ENCODE data around the gene ERCC2. TPM values are rescaled to one million over a fixed set of nuclear protein-coding genes. Genes with fewer than 3 reads are reported as not detected.

ERCC2 gene
- total RNA-seq, 1 experiment from 2014 or later = 23.9 TPM

- DNase-seq (ENCODE audit: low read depth) = no peak
Observed at GRCh38 chr19:45402298-45403061, 32.1 kb upstream of the ERCC2 start.

GRCh38 chr19:45401815-45402214 lies 31.4 kb upstream of the ERCC2 start:
- no peak for DNase-seq (ENCODE audit: low read depth)

DNA sequence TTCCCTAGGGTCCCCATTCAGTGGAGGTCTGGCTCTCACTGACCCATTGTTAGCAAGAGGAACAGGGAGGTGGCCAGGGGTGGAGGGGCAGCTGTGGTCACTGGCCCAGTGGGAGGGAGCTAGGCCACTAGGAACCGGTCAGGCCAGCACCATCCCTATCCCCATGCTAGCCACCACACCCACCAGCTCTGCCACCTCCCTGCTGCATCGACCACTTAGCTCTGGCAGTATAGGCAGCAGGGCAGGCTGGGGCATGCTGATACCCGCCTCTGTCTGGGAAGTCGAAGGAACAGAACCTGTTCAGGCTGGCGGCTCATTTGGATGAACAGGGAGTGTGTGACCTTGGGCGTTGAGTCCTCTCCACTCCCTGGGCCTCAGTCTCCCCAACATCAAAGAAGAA lies 29.8 kb upstream of the ERCC2 start:
- no peak for DNase-seq (ENCODE audit: low read depth)

- DNase-seq (ENCODE audit: low read depth) = no peak
Observed at GRCh38 chr19:45395821-45396617, 25.6 kb upstream of the ERCC2 start.

DNA sequence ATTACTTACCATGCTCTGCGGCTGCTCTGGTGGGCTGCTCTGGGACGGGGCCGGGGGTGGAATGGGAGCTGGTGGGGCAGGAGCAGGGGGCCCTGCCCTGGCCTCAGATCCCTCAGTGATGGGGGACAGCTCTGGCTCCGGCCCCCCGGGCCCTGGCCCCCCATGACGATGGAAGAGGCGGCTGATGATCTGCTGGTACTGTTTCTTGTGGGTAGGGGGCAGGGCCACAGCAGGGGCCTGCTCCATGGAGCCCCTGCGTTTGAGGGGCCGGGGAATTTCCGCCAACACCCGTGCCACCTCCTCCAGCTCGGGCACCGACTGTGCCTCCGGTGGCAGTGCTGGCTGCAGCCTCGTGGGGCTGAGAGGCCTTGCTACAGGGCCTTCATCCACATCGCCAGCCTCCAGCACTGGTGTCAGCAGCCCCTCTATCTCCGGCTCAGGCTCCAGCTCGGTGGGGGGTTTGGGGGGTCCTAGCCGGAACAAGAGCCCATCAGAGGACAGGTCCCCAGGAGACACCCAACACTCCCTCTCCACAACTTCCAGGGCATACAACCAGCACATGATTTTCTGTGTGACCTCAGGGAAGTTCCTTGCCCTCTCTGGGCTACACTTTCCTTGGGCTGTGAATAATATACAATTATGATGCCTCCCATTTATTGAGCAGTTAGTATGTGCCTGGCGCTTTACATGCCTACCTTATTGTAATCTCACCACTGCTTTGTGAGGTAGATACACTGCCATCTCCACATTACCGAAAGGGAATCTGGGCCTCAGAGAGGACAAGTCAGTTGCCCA lies 21.7 kb upstream of the ERCC2 start:
- DNase-seq (ENCODE audit: low read depth) = no peak

GRCh38 chr19:45391346-45391745 lies 21.0 kb upstream of the ERCC2 start:
- no peak for DNase-seq (ENCODE audit: low read depth)

DNA sequence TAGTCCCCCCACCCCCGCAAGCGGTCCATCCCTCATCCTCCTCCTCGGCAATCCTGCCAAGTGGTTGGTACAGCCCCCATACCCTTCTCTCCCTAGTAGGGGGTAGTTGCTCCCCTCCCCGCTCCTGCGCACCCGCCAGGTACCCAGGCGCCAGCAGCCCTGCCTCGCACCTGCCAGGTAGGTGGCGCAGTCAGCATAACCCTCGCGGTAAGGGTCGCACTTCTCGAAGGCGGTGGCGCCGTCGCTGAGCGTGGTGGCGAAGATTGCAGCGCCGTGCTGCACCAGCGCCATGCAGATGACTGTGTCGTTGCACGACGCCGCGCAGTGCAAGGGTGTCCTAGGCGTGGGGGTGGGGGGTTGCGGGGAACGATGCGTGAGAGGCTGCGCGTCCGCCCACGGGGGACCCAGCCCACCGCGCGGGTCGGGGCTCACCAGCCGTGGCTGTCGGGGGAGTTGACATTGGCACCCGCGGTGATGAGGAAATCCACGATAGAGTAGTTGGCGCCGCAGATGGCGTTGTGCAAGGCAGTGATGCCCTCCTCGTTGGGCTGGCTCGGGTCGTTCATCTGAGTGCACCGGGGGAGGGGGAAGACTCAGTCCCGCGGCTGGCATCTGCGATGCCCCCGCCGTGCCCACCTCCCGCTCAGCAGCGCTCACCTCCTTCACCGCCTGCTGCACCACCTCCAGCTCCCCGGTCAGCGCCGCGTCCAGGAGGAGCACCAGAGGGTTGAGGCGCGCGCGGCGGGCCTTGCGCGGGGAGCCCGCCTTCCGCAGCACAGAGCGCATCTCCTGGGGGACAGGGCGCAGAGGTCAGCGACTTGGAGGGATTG lies 15.2 kb upstream of the ERCC2 start:
- DNase-seq (ENCODE audit: low read depth) = no peak

- no peak for DNase-seq (ENCODE audit: low read depth)
Observed at GRCh38 chr19:45382426-45382825, 12.1 kb upstream of the ERCC2 start.

DNA sequence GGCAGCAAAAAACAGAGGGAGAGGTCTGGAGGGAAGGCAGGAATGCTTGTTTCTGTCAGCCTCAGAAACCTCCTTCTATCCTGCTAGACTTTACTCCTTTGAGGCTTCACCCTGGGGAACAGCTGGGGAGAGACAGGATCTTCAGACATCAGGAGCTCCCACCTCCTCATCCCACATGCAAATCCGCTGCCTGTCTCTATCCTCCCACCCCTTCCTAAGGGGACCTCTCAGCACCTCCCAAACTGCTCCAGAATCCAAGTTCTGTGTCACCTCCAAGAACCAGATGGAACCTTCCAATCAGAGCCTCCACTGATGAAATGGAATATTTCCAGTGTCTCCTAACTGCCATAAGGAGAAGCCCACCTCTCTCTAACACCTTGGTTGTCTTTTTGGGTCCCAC lies 9.7 kb upstream of the ERCC2 start:
- no peak for DNase-seq (ENCODE audit: low read depth)

- DNase-seq (ENCODE audit: low read depth) = peak; percentile 98
Observed at GRCh38 chr19:45376045-45376724, 5.8 kb upstream of the ERCC2 start.

- DNase-seq (ENCODE audit: low read depth) = no peak
Observed at GRCh38 chr19:45368737-45369340, 1.5 kb downstream of the ERCC2 start.

GRCh38 chr19:45368127-45368526 lies 2.2 kb downstream of the ERCC2 start:
- DNase-seq (ENCODE audit: low read depth) = no peak

- DNase-seq (ENCODE audit: low read depth) = no peak
Observed at GRCh38 chr19:45364696-45365095, 5.7 kb downstream of the ERCC2 start.

DNA sequence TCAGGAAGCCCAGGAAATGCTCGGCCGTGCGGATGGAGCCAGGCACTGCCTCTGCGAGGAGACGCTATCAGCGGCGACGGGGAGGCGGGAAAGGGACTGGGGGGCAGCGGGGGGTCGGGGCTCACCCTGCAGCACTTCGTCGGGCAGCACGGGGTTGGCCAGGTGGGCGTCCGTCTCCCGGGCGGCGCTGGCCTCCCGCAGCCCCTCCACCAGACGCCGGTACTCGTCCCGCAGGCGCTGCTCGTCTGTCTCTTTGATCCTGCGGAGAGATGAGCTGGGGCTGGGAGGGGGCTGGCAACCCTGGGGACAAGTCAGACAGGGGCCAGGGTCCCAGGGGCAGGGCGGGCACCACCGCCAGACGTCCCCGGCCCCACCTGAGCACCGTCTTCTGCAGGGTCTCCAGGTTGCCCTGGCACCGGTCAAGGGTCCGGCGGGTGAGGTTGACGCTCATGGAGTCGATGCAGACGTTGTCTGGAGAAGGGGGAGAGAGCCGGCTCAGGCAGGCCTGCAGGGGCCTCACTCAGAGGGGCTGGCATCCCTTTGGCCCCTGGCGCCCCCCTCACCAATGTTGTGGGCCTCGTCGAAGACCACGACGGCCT lies 6.4 kb downstream of the ERCC2 start:
- DNase-seq (ENCODE audit: low read depth) = no peak

DNA sequence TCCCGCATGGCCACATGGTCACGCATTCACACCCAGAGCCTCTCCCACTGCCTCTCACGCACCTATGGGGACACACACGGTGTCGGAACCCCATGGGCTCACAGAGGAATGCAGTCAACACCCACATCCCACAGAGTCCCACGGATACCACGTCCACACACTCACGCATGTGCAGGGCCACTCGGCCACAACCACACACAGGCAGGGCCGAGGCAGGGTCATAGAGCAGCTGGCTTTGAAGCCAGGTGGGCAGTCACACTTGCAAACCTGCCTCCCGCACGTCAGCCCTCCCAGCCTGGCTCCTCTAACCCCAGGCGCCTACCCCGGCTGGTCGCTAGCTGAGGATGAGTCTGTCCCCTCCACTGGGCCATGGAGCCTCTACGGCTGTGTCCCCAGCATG lies 8.1 kb downstream of the ERCC2 start:
- no peak for DNase-seq (ENCODE audit: low read depth)

GRCh38 chr19:45361608-45362007 lies 8.8 kb downstream of the ERCC2 start:
- no peak for DNase-seq (ENCODE audit: low read depth)

DNA sequence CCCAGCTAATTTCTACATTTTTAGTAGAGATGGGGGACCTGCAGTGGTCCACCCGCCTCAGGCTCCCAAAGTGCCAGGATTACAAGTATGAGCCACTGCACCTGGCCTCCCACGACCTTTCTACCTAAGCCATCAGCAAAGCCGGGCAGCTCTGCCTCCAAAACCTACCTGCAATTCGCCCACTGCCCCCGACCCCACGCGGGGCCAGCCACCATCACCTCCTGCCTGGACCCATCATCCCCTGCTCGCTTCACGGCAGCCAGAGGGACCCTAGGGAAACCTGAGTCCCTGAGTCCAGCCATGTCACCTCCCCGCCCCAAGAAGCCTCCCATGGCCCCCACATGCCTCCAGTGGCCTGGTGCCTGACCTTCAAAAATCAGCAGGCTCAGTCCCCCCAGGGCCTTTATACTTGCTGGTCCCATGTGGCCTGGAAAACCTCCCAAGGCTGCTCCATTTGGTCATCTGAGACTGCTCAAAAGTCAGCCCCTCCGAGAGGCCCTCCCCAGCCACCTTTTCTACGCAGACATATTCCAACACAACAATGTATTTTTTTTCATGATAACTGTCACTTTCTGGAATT lies 12.1 kb downstream of the ERCC2 start:
- DNase-seq (ENCODE audit: low read depth) = no peak

- no peak for DNase-seq (ENCODE audit: low read depth)
Observed at GRCh38 chr19:45357445-45357783, 13.0 kb downstream of the ERCC2 start.

DNA sequence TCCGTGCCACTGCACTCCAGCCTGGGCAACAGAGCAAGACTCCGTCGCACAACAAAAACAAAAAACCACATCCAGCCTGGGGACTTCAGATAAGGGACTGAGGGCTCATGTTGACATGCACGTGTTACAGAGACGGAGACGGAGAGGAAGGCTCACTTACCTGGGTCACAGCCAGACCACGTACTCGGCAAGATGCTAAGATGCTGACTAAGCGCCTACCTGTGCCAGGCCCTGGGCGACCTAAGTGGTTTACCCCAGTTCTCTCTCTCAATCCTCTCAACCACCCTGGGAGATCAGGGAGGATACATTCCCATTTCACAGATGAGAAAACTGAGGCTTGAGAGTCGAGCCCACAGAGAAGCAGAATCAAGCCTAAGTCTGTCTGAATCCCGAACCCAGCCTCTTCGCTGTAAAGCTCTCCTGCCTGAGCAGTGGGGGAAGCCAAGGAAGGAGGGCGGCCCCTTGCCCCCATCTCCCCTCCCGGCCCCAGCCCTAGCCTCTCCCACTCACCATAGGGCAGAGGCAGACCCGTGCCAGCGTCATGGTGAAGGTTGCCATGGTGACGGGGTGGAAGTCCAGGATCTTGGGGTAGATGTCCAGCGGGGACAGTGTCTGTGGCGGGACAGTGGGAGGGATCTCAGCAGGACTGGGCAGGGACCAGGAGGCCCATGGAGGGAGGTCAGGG lies 13.5 kb downstream of the ERCC2 start:
- DNase-seq (ENCODE audit: low read depth) = no peak
